ENCODE measurements around the gene STK17B.

STK17B gene

GRCh38 chr2:196142825-196143224 lies 28.6 kb downstream of the STK17B start:
- Histone ChIP-seq H3K4me1 (ENCODE audit: insufficient read depth, low read length) (no peaks in the 10 kb centered on the region), H3K9me3 (ENCODE audit: low read length) (no peaks in the 10 kb centered on the region), H3K36me3 (ENCODE audit: insufficient read depth, low read length) (peaks cover 19% of the 10 kb centered on the region), H3K4me3 (ENCODE audit: low read length) (no peak overlapping the region), H3K27me3 (ENCODE audit: insufficient read depth, low read length) (no peaks in the 10 kb centered on the region), H2AFZ (ENCODE audit: low read depth, low read length) (no peak overlapping the region)

- H3K27me3 ChIP-seq (ENCODE audit: insufficient read depth, low read length), result no peaks in the 10 kb centered on the region
- no peaks in the 10 kb centered on the region for H3K9me3 ChIP-seq (ENCODE audit: low read length)
- no peaks in the 10 kb centered on the region for H3K4me1 ChIP-seq (ENCODE audit: insufficient read depth, low read length)
- peaks cover 26% of the 10 kb centered on the region for H3K36me3 ChIP-seq (ENCODE audit: insufficient read depth, low read length)
- H2AFZ ChIP-seq (ENCODE audit: low read depth, low read length), result no peak overlapping the region
- no peak overlapping the region for H3K4me3 ChIP-seq (ENCODE audit: low read length)
Observed at GRCh38 chr2:196140213-196140612, 31.2 kb downstream of the STK17B start.

- Histone ChIP-seq H3K9me3 (ENCODE audit: low read length) (peaks cover 7% of the 10 kb centered on the region), H3K36me3 (ENCODE audit: insufficient read depth, low read length) (peaks cover 26% of the 10 kb centered on the region), H3K27me3 (ENCODE audit: insufficient read depth, low read length) (no peaks in the 10 kb centered on the region), H3K4me3 (ENCODE audit: low read length) (no peak overlapping the region), H3K4me1 (ENCODE audit: insufficient read depth, low read length) (no peaks in the 10 kb centered on the region), H2AFZ (ENCODE audit: low read depth, low read length) (no peak overlapping the region)
Observed at GRCh38 chr2:196137271-196137670, 34.1 kb downstream of the STK17B start.

- H3K9me3 ChIP-seq (ENCODE audit: low read length), result peaks cover 14% of the 10 kb centered on the region
- H3K27me3 ChIP-seq (ENCODE audit: insufficient read depth, low read length), result no peaks in the 10 kb centered on the region
- no peak overlapping the region for H3K4me3 ChIP-seq (ENCODE audit: low read length)
- H2AFZ ChIP-seq (ENCODE audit: low read depth, low read length), result no peak overlapping the region
- H3K4me1 ChIP-seq (ENCODE audit: insufficient read depth, low read length), result no peaks in the 10 kb centered on the region
- H3K36me3 ChIP-seq (ENCODE audit: insufficient read depth, low read length), result peaks cover 26% of the 10 kb centered on the region
Observed at GRCh38 chr2:196136151-196136550, 35.2 kb downstream of the STK17B start.

- H3K9me3 ChIP-seq (ENCODE audit: low read length), result peaks cover 27% of the 10 kb centered on the region
Observed at GRCh38 chr2:196131949-196132925, 39.1 kb downstream of the STK17B start.

GRCh38 chr2:196131384-196131937 lies 39.9 kb downstream of the STK17B start:
- Histone ChIP-seq H3K4me1 (ENCODE audit: insufficient read depth, low read length) (no peaks in the 10 kb centered on the region), H3K27me3 (ENCODE audit: insufficient read depth, low read length) (no peaks in the 10 kb centered on the region), H3K4me3 (ENCODE audit: low read length) (no peak overlapping the region), H2AFZ (ENCODE audit: low read depth, low read length) (no peak overlapping the region), H3K9me3 (ENCODE audit: low read length) (peaks cover 27% of the 10 kb centered on the region), H3K36me3 (ENCODE audit: insufficient read depth, low read length) (peaks cover 4% of the 10 kb centered on the region)

More at GRCh38 chr2:196131949-196132925, 39.1 kb downstream of the STK17B start:
- Histone ChIP-seq H3K4me1 (ENCODE audit: insufficient read depth, low read length) (no peaks in the 10 kb centered on the region), H3K4me3 (ENCODE audit: low read length) (no peak overlapping the region), H2AFZ (ENCODE audit: low read depth, low read length) (no peak overlapping the region), H3K36me3 (ENCODE audit: insufficient read depth, low read length) (peaks cover 8% of the 10 kb centered on the region), H3K27me3 (ENCODE audit: insufficient read depth, low read length) (no peaks in the 10 kb centered on the region)

- H3K9me3 ChIP-seq (ENCODE audit: low read length), result peaks cover 27% of the 10 kb centered on the region
- H3K4me3 ChIP-seq (ENCODE audit: low read length), result no peak overlapping the region
- no peaks in the 10 kb centered on the region for H3K27me3 ChIP-seq (ENCODE audit: insufficient read depth, low read length)
Observed at GRCh38 chr2:196130039-196130825, 41.1 kb downstream of the STK17B start.

GRCh38 chr2:196128749-196129148 lies 42.6 kb downstream of the STK17B start:
- Histone ChIP-seq H3K9me3 (ENCODE audit: low read length) (peaks cover 27% of the 10 kb centered on the region), H3K4me1 (ENCODE audit: insufficient read depth, low read length) (no peaks in the 10 kb centered on the region), H3K4me3 (ENCODE audit: low read length) (no peak overlapping the region), H3K36me3 (ENCODE audit: insufficient read depth, low read length) (no peaks in the 10 kb centered on the region), H2AFZ (ENCODE audit: low read depth, low read length) (no peak overlapping the region), H3K27me3 (ENCODE audit: insufficient read depth, low read length) (no peaks in the 10 kb centered on the region)

More at GRCh38 chr2:196130039-196130825, 41.1 kb downstream of the STK17B start:
- Histone ChIP-seq H2AFZ (ENCODE audit: low read depth, low read length) (no peak overlapping the region), H3K4me1 (ENCODE audit: insufficient read depth, low read length) (no peaks in the 10 kb centered on the region), H3K36me3 (ENCODE audit: insufficient read depth, low read length) (no peaks in the 10 kb centered on the region)

GRCh38 chr2:196125596-196125995 lies 45.8 kb downstream of the STK17B start:
- no peaks in the 10 kb centered on the region for H3K27me3 ChIP-seq (ENCODE audit: insufficient read depth, low read length)
- H3K9me3 ChIP-seq (ENCODE audit: low read length), result peaks cover 10% of the 10 kb centered on the region
- no peak overlapping the region for H2AFZ ChIP-seq (ENCODE audit: low read depth, low read length)
- no peaks in the 10 kb centered on the region for H3K36me3 ChIP-seq (ENCODE audit: insufficient read depth, low read length)
- no peaks in the 10 kb centered on the region for H3K4me1 ChIP-seq (ENCODE audit: insufficient read depth, low read length)
- no peak overlapping the region for H3K4me3 ChIP-seq (ENCODE audit: low read length)

GRCh38 chr2:196123679-196124373 lies 47.6 kb downstream of the STK17B start:
- Histone ChIP-seq H3K4me1 (ENCODE audit: insufficient read depth, low read length) (no peaks in the 10 kb centered on the region), H3K36me3 (ENCODE audit: insufficient read depth, low read length) (no peaks in the 10 kb centered on the region), H3K4me3 (ENCODE audit: low read length) (no peak overlapping the region), H2AFZ (ENCODE audit: low read depth, low read length) (no peak overlapping the region), H3K9me3 (ENCODE audit: low read length) (peaks cover 4% of the 10 kb centered on the region), H3K27me3 (ENCODE audit: insufficient read depth, low read length) (no peaks in the 10 kb centered on the region)

- Histone ChIP-seq H3K4me1 (ENCODE audit: insufficient read depth, low read length) (no peaks in the 10 kb centered on the region), H3K27me3 (ENCODE audit: insufficient read depth, low read length) (no peaks in the 10 kb centered on the region), H3K9me3 (ENCODE audit: low read length) (no peaks in the 10 kb centered on the region), H3K4me3 (ENCODE audit: low read length) (no peak overlapping the region), H2AFZ (ENCODE audit: low read depth, low read length) (no peak overlapping the region), H3K36me3 (ENCODE audit: insufficient read depth, low read length) (no peaks in the 10 kb centered on the region)
Observed at GRCh38 chr2:196119926-196120325, 51.5 kb downstream of the STK17B start.

GRCh38 chr2:196117214-196117705 lies 54.1 kb downstream of the STK17B start:
- Histone ChIP-seq H3K36me3 (ENCODE audit: insufficient read depth, low read length) (no peaks in the 10 kb centered on the region), H2AFZ (ENCODE audit: low read depth, low read length) (no peak overlapping the region), H3K4me1 (ENCODE audit: insufficient read depth, low read length) (peaks cover 19% of the 10 kb centered on the region), H3K9me3 (ENCODE audit: low read length) (no peaks in the 10 kb centered on the region), H3K27me3 (ENCODE audit: insufficient read depth, low read length) (no peaks in the 10 kb centered on the region), H3K4me3 (ENCODE audit: low read length) (no peak overlapping the region)
